ENCODE results near the gene SH3BP5. TPM values are rescaled to one million over a fixed set of nuclear protein-coding genes. Genes with fewer than 3 reads are reported as not detected.
"Not testable (repeated sequence)": the region's sequence is repeated elsewhere in the genome, so short reads cannot be mapped to it uniquely, and the experiment has no call there.

Gene SH3BP5
- total and polyA plus RNA-seq, 2 donors (not counting 1 experiment from before 2014, with no cell fraction given): 76.6 to 92.3 TPM

DNA sequence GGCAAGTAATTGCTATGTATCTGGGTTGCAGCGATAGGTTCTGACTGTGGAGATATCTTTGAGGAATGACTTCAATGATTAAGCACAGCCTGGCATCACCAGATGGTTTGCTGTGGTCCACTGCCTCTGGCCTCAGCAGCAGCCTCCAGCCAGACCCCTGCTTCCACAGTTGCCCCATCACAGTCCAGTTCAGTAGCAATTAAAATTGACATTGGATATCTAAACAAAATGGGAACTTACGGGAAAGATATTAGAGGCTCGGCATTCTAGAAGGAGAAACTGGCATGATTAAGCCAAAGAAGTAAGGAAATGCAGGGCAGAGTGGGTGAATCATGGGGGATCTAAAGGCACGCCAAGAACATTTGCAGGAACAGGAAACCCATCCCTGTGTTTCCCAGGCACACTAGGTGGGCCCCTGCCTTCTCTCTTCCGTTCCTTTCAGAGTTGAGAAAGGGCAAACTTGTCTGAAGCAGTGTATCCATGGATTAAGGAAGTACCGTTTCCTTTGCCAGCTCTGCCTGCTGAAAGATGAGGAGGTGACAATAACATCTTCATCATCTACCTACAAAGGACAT lies 36.3 kb upstream of the SH3BP5 start:
- WGBS (ENCODE audit: insufficient coverage): 100% methylated on average over 5 of the region's 6 CpGs
- H3K4me1 Mint-ChIP-seq: peaks cover 41% of the 10 kb centered on the region

DNA sequence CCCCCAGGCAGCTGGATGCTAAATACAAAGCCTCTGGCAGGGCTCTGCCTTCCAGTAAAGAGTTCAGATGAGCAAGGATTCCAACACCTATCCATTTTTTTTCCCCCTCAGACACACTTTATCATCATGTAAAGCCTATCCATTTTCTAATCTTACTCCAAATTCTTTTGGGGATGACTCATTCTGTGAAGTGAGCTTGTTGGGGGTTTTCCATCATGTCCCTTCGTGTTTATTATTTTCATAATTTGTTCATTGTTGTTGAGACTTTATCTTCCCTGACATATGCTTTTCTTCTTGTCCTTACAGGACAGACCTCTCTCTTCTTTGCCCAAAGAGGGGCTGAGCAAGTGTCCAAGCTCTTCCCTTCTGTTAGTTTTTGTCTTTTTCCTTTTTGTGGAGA lies 34.7 kb upstream of the SH3BP5 start:
- Histone ChIP-seq H2AFZ (ENCODE audit: insufficient read depth, low read depth, low read length, poor library complexity, severe bottlenecking) (peak overlapping the region; percentile 48), H3K9ac (ENCODE audit: low read length) (peak overlapping the region; percentile 38), H3K4me2 (replicated peaks; ENCODE audit: low read depth, low read length, poor library complexity, severe bottlenecking) (peak overlapping the region; percentile 64), H3K36me3 (replicated peaks in 1 of 2; ENCODE audit: control extremely low read depth in 1 of 2, control insufficient read depth in 1 of 2, extremely low read depth in 1 of 2, insufficient read depth in 2 of 2, low read length in 1 of 2) (no peaks in the 10 kb centered on the region), H4K20me1 (ENCODE audit: control insufficient read depth, insufficient read depth, low read length, poor library complexity, severe bottlenecking) (no peaks in the 10 kb centered on the region), H3K27me3 (replicated peaks in 1 of 4; ENCODE audit: control extremely low read depth in 1 of 4, control insufficient read depth in 3 of 4, insufficient read depth in 4 of 4, low read length in 3 of 4) (no peaks in the 10 kb centered on the region), H3K4me1 (ENCODE audit: control insufficient read depth in 2 of 2, insufficient read depth in 2 of 2, low read length in 2 of 2) (peaks cover 38 to 42% of the 10 kb centered on the region in 2 donors), H3K79me2 (ENCODE audit: control insufficient read depth, insufficient read depth, low read length) (peaks cover 19% of the 10 kb centered on the region), H3K4me3 (ENCODE audit: control extremely low read depth in 1 of 5, extremely low read depth in 1 of 5, insufficient read depth in 1 of 5, low read depth in 2 of 5, low read length in 4 of 5) (no peak overlapping the region), H3K9me3 (ENCODE audit: control extremely low read depth in 1 of 3, control insufficient read depth in 2 of 3, insufficient read depth in 1 of 3, low read length in 2 of 3) (no peaks in the 10 kb centered on the region), H3K27ac (ENCODE audit: low read length in 2 of 2) (no peak overlapping the region)
- ATAC-seq (ENCODE audit: low read depth) (no peak), DNase-seq (no peak)
- TF ChIP-seq EZH2 (IDR thresholded peaks at IDR 0.05; ENCODE audit: borderline replicate concordance, insufficient read depth, low read depth, low read length, poor library complexity, severe bottlenecking): no peak
- TF ChIP-seq, protein P1, sequence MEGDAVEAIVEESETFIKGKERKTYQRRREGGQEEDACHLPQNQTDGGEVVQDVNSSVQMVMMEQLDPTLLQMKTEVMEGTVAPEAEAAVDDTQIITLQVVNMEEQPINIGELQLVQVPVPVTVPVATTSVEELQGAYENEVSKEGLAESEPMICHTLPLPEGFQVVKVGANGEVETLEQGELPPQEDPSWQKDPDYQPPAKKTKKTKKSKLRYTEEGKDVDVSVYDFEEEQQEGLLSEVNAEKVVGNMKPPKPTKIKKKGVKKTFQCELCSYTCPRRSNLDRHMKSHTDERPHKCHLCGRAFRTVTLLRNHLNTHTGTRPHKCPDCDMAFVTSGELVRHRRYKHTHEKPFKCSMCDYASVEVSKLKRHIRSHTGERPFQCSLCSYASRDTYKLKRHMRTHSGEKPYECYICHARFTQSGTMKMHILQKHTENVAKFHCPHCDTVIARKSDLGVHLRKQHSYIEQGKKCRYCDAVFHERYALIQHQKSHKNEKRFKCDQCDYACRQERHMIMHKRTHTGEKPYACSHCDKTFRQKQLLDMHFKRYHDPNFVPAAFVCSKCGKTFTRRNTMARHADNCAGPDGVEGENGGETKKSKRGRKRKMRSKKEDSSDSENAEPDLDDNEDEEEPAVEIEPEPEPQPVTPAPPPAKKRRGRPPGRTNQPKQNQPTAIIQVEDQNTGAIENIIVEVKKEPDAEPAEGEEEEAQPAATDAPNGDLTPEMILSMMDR (IDR thresholded peaks at IDR 0.05): no peak
- ChIA-PET CTCF (interaction anchor here (1.2 to 2.8 kb wide), 8 partner anchors 11 to 99 kb away, joined by 3 to 17 read pairs (median 6); partner anchors contain the start of gene SH3BP5), POLR2A (interaction anchor here (0.5 to 1.2 kb wide), 4 partner anchors 12 to 41 kb away, joined by 3 to 9 read pairs (median 7); no protein-coding TSS in a partner anchor)
- WGBS (ENCODE audit: insufficient coverage): no CpG with 5 or more reads among the region's 1 CpG
- Mint-ChIP-seq H3K27me3 (no peaks in the 10 kb centered on the region), H3K4me3 (peak overlapping the region; percentile 52), H3K4me1 (peaks cover 52% of the 10 kb centered on the region), H3K27ac (peak overlapping the region; percentile 53), H3K9me3 (ENCODE audit: insufficient read depth) (no peaks in the 10 kb centered on the region)
- intact Hi-C loops (cut with micrococcal nuclease): no loop called here

More for the DNA sequence above, 36.3 kb upstream of the SH3BP5 start:
- Histone ChIP-seq H3K9ac (ENCODE audit: low read length) (no peak overlapping the region), H2AFZ (ENCODE audit: insufficient read depth, low read depth, low read length, poor library complexity, severe bottlenecking) (no peak overlapping the region), H3K79me2 (ENCODE audit: control insufficient read depth, insufficient read depth, low read length) (peaks cover 19% of the 10 kb centered on the region), H4K20me1 (ENCODE audit: control insufficient read depth, insufficient read depth, low read length, poor library complexity, severe bottlenecking) (no peaks in the 10 kb centered on the region), H3K4me3 (ENCODE audit: control extremely low read depth in 1 of 5, extremely low read depth in 1 of 5, insufficient read depth in 1 of 5, low read depth in 2 of 5, low read length in 4 of 5) (no peak overlapping the region), H3K27ac (ENCODE audit: low read length in 2 of 2) (no peak overlapping the region), H3K4me1 (ENCODE audit: control insufficient read depth in 2 of 2, insufficient read depth in 2 of 2, low read length in 2 of 2) (peaks cover 27 to 35% of the 10 kb centered on the region in 2 donors), H3K36me3 (replicated peaks in 1 of 2; ENCODE audit: control extremely low read depth in 1 of 2, control insufficient read depth in 1 of 2, extremely low read depth in 1 of 2, insufficient read depth in 2 of 2, low read length in 1 of 2) (no peaks in the 10 kb centered on the region), H3K4me2 (replicated peaks; ENCODE audit: low read depth, low read length, poor library complexity, severe bottlenecking) (peak overlapping the region; percentile 64), H3K27me3 (replicated peaks in 1 of 4; ENCODE audit: control extremely low read depth in 1 of 4, control insufficient read depth in 3 of 4, insufficient read depth in 4 of 4, low read length in 3 of 4) (no peaks in the 10 kb centered on the region), H3K9me3 (ENCODE audit: control extremely low read depth in 1 of 3, control insufficient read depth in 2 of 3, insufficient read depth in 1 of 3, low read length in 2 of 3) (no peaks in the 10 kb centered on the region)
- no peak for DNase-seq
- no peaks in the 10 kb centered on the region for H3K27me3 Mint-ChIP-seq
- ATAC-seq (ENCODE audit: low read depth): no peak
- H3K27ac Mint-ChIP-seq: peak overlapping the region; percentile 21
- ChIA-PET POLR2A (no interaction called here), CTCF (interaction anchor here (0.6 to 3.0 kb wide), 3 partner anchors 100 to 147 kb away, joined by 3 to 17 read pairs (median 16); no protein-coding TSS in a partner anchor)
- H3K4me3 Mint-ChIP-seq: no peak overlapping the region
- no peaks in the 10 kb centered on the region for H3K9me3 Mint-ChIP-seq (ENCODE audit: insufficient read depth)
- intact Hi-C loops (cut with micrococcal nuclease): no loop called here
- TF ChIP-seq, protein P1 (IDR thresholded peaks at IDR 0.05): no peak
- no peak for TF ChIP-seq EZH2 (IDR thresholded peaks at IDR 0.05; ENCODE audit: borderline replicate concordance, insufficient read depth, low read depth, low read length, poor library complexity, severe bottlenecking)

DNA sequence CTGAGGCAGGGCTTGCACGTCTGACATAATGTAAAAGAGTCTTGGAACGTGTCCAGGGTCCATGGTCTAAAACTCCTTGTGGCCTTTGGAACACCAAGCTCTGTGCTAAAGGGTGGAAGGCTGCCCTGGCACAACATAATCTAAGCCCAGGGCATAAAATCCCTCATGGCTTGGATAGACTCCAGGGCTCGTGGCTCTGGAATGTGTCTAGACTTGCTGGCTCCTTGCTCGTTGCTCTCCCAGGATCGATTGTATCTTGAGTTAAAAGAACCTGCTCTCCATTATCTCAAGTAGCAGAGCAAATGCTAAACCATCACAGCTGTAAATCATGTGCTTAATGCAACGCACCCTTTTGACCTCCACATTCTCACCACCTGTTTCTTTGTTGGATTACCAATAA lies 31.7 kb upstream of the SH3BP5 start:
- intact Hi-C loops (cut with micrococcal nuclease): loop anchor here (5.0 kb wide), 1 partner anchor 33 kb away; no protein-coding TSS in a partner anchor

More for the DNA sequence above, 31.7 kb upstream of the SH3BP5 start:
- 89% methylated on average over 5 of the region's 6 CpGs for WGBS (ENCODE audit: insufficient coverage)
- DNase-seq; H3K9me3 ChIP-seq (ENCODE audit: control extremely low read depth in 1 of 3, control insufficient read depth in 2 of 3, insufficient read depth in 1 of 3, low read length in 2 of 3); H3K36me3 ChIP-seq (replicated peaks in 1 of 2; ENCODE audit: control extremely low read depth in 1 of 2, control insufficient read depth in 1 of 2, extremely low read depth in 1 of 2, insufficient read depth in 2 of 2, low read length in 1 of 2); H3K9me3 Mint-ChIP-seq (ENCODE audit: insufficient read depth); POLR2A ChIA-PET; H3K27ac ChIP-seq (ENCODE audit: low read length in 2 of 2); H4K20me1 ChIP-seq (ENCODE audit: control insufficient read depth, insufficient read depth, low read length, poor library complexity, severe bottlenecking); H3K9ac ChIP-seq (ENCODE audit: low read length); H3K4me3 Mint-ChIP-seq; H3K4me2 ChIP-seq (replicated peaks; ENCODE audit: low read depth, low read length, poor library complexity, severe bottlenecking); H2AFZ ChIP-seq (ENCODE audit: insufficient read depth, low read depth, low read length, poor library complexity, severe bottlenecking); H3K27me3 Mint-ChIP-seq; H3K4me3 ChIP-seq (ENCODE audit: control extremely low read depth in 1 of 5, extremely low read depth in 1 of 5, insufficient read depth in 1 of 5, low read depth in 2 of 5, low read length in 4 of 5); ATAC-seq (ENCODE audit: low read depth); H3K27me3 ChIP-seq (replicated peaks in 1 of 4; ENCODE audit: control extremely low read depth in 1 of 4, control insufficient read depth in 3 of 4, insufficient read depth in 4 of 4, low read length in 3 of 4): not testable (repeated sequence)
- H3K4me1 ChIP-seq (ENCODE audit: control insufficient read depth in 2 of 2, insufficient read depth in 2 of 2, low read length in 2 of 2): peaks cover 57 to 66% of the 10 kb centered on the region in 2 donors
- CTCF ChIA-PET: interaction anchor here (1.0 to 5.5 kb wide), 9 partner anchors 21 to 97 kb away, joined by 3 to 41 read pairs (median 5); partner anchors contain the start of gene SH3BP5
- Mint-ChIP-seq H3K4me1 (peaks cover 67% of the 10 kb centered on the region), H3K27ac (peak overlapping the region; percentile 54)
- H3K79me2 ChIP-seq (ENCODE audit: control insufficient read depth, insufficient read depth, low read length): peaks cover 19% of the 10 kb centered on the region

All from B cell (primary cell).